IgD-negative memory B cell (primary cell): ENCODE results near the gene EIF2S3. TPM values are rescaled to one million over a fixed set of nuclear protein-coding genes. Genes with fewer than 3 reads are reported as not detected.

Source experiments
- polyA plus RNA-seq: library from polyadenylated mRNA; unstranded; fragments of 300-500 nt; fragmentation: Illumina TruSeq; gene quantifications from one replicate; pipeline ENCODE4 v1.2.3, GENCODE V29; 2021

Gene EIF2S3
- polyA plus RNA-seq, 1 donor from 2014 or later, result 128 TPM

Other genes starting within 250 kb of the EIF2S3 start
- 18.1 TPM for gene APOO, start 147.0 kb upstream of the EIF2S3 start, polyA plus RNA-seq
- 0.20 TPM for gene CXorf58, start 146.9 kb upstream of the EIF2S3 start, polyA plus RNA-seq
- gene KLHL15, start 27.8 kb upstream of the EIF2S3 start, polyA plus RNA-seq, result 1.6 TPM
- 39.1 TPM for gene ZFX, start 94.8 kb downstream of the EIF2S3 start, polyA plus RNA-seq